GM21367 (cell line): ENCODE measurements around the gene SLC22A23.

Experiments
- ATAC-seq: cut with Tn5 transposase; IDR thresholded peaks from one replicate; pipeline ENCODE4 v1.9.1; 2021; ENCODE audit not compliant: unreplicated experiment

SLC22A23 gene

DNA sequence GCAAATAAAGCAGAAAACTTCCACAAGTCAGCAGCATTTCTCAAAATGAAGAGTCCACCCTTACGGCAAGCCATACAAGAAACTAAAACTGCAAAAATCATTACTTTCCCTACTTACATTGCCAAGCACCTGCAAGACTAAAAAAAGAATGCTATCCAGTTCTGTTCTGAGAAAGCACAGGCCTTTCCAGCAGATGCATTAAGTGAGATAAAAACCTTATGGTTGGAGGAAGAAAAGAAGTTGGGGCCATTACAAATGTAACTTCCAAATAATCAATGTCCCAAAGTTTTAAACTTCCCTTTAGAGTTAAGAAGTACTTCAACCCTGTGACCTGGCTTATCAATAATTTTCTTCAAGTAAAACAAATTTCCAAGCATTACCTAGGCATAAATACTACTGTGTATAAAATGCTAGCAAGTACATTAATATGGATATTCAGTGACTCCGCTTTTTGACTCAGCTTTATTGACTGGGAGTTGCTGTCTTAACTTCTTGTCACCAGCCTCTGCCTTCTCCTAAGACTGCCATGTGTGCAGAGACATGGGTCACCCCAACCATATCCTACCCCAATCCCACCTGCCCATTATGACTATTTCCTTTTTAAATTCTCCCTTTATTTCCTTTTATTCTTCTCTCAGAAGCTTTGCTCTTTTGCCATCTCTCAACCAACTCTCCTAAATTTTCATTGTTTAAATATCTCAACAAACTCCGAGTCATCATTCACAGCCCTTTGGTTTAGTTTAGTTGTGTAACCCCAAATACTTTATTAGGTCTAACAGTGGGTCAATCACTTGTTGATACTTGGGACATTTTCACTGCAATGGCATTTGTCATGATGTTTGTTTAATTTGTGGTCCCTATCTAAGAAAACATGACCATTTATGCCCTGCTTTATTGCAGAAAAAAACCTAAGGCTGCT lies 49.7 kb downstream of the SLC22A23 start:
- ATAC-seq, result no peak

DNA sequence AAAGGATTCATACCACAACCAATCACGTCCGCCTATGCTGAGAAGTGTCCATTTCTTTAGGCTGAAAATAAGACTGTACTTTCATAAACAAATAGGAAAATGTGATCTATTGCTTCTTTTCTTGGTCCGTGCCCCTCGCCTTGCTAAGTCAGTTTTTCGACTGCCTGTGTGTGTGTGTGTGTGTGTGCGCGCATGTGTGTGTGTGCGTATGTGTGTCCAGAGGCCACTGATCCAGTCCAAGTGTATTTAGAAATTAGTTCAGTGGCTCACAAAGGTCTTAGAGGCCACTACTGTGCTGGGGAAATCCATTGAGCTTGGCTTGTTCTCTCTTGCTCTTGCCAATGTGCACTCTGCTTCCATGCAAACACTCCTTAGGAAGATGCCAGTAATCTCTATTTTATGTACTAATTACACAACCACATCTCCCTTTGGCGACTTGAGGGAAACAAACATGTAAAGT lies 50.5 kb downstream of the SLC22A23 start:
- ATAC-seq, result no peak

GRCh38 chr6:3405679-3406078 lies 51.2 kb downstream of the SLC22A23 start:
- ATAC-seq, result no peak

DNA sequence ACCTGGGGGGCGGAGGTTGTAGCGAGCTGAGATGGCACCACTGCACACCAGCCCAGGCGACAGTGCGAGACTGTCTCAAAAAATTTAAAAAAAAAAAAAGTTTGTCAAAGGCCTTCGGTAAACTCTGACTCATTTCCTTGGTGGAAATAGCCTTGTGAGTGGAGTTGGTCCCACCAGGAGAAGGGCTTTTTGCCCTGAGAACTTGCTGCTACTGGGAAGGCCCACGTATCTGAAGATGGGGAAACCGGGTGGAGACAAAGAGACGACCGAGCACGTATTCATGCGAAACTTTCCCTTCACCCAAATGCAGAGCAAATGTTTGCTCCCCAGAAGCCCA lies 51.7 kb downstream of the SLC22A23 start:
- no peak for ATAC-seq

- ATAC-seq, result no peak
Measured at GRCh38 chr6:3403238-3404173, 53.3 kb downstream of the SLC22A23 start.

GRCh38 chr6:3402310-3403237 lies 54.3 kb downstream of the SLC22A23 start:
- ATAC-seq, result no peak

DNA sequence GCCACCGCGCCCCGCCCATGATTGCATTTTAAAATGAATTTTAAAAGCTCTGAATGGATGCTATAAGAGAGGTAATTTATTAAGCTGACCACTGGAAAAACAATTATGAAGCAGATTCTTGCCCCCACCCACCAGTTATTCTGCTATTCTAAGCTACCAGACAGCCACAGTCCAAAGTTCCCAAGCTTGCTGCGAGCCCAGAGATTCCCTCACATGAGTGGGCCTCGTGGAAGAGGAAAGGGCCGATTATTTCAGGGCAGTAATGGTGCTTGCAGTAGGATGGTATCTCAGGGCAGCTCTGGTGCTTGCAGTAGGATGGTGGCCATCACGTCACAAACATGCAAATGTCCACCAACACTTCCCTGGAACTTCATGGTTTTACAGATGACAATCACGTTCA lies 56.7 kb downstream of the SLC22A23 start:
- no peak for ATAC-seq

- ATAC-seq, result no peak
Measured at GRCh38 chr6:3398755-3399696, 57.8 kb downstream of the SLC22A23 start.

DNA sequence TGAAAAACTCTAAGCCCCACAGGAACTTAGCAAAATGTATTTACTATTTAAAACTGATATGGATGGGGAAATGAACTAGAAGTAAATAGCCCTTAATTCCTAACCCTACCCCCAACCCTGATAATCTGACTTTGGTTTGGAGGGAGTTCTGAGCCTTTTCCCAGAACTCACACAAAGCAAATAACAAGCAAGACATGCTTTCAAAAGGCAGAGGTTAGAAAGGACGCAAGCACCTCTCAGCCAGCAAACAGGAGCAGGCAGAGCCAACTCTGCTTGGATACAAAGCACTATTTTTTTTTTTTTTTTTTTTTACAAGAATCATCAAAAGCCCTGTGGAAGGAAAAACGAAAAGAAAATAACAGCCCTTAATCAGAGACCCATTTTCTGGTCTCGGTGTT lies 58.7 kb downstream of the SLC22A23 start:
- no peak for ATAC-seq

DNA sequence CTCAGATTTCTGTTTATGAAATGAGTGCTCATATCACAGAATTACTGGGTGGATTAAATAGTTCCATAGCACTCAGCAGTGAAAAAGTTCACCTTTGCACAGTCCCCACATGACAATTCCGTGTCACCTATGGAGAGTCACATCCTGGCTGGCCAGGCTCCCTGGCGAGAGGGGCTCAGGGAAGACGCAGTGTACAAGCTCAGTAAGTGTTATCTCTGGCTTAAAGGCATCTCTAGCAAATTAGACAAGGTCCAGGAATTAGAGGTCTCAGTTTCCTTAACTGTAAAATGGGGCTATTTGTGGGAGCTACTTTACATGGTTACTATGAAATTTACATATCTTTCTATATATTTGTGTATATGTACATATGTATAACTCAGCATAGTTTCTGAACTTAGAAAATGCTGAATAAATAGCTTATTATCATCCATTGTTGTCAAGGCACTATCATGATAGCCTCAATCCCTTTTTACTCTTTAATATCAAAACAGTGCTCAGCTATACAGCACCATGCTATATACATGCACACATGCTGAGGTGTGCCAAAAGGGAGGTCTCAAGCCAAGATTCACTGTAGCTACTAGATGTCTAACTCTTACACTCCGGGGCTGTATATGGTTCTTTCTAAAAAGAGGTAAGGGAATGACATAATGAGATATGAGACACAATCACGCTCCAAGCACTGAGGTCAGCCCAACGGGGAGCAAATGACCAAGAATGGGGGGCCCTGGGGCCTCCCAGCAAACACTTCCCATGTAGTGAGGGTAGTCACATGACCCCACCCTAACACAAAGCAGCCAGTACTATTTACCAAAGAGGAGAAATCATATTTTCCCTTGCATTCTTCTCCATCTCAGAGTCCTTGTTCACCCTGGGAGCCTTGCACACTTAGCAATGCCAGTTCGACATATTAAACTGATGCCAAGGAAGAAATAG lies 59.4 kb downstream of the SLC22A23 start:
- no peak for ATAC-seq

DNA sequence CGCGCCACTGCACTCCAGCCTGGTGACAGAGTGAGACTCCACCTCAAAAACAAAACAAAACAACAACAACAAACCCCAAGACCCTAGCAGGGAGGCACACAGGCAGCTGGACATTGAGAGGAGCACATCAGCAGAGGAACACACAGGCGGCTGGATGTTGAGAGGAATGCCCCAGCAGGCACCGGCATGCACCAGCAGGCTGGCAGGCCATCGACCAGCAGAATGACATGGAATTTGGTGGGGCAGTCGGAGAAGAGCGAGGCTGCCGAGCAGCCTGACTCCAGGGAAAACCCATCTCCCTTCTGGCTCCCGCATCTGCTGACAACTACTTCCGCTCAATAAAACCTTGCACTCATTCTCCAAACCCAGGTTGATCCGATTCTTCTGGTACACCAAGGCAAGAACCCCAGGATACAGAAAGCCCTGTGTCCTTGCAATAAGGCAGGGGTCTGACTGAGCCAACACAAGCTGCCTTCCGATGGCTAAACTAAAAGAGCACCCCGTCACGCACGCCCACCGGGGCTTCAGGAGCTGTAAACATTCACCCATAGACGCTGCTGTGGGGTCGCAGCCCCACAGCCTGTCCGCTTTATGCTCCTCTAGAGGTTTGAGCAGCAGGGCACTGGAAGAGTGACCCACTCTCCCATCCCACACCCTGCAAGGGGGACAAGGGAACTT lies 60.2 kb downstream of the SLC22A23 start:
- no peak for ATAC-seq

- no peak for ATAC-seq
Measured at GRCh38 chr6:3394671-3395070, 62.2 kb downstream of the SLC22A23 start.

- ATAC-seq, result no peak
Measured at GRCh38 chr6:3393836-3394202, 63.0 kb downstream of the SLC22A23 start.

DNA sequence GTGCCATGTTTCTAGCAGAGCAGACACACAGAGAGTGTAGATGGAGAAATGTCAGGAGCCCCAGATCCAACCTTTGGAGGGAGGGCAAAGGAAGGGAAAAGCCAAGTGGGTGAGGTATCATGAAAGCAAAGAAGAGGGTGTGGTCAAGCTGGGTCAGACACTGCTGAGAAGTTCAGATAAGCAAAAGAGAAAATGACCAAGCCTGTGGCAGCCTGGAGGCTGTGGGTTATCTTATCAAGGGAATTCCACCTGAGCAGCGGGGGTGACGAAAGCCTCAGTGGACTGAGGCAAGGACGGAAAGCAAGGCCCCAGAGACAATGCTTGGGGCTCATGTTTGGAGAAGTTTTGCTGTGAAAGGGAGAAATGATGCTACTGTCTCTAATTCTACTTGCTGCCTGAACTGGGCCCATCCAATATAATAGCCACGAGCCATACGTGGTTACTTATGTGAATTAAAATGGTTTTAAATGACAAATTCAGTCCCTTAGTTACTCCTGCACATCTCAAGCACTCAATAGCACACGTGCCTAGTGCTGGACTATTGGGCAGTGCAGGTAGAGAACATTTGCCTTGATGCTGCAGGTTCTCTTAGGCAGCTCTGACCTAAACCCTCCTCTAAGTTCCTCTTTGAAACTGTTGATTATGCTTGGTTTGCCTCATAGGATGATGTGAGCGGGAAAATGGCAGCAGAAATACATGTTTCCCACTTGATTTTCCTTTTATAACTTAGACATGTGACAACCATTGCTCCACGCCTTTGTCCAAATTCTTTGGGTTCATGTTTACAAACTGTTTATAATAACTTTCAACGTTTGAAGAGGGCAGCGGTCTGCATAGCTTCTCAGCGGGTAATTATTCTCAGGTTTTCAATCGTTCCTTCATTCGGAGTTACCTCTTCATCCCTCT lies 63.7 kb downstream of the SLC22A23 start:
- ATAC-seq, result no peak

GRCh38 chr6:3391902-3392458 lies 64.9 kb downstream of the SLC22A23 start:
- no peak for ATAC-seq

GRCh38 chr6:3390698-3391097 lies 66.2 kb downstream of the SLC22A23 start:
- no peak for ATAC-seq
